Measurements from ENCODE around the gene GM2A. TPM values are rescaled to one million over a fixed set of nuclear protein-coding genes. Genes with fewer than 3 reads are reported as not detected.

The GM2A gene
- polyA plus RNA-seq, 1 of the 3 experiments (the other 2 are of a cell fraction): 8.0 TPM

DNA sequence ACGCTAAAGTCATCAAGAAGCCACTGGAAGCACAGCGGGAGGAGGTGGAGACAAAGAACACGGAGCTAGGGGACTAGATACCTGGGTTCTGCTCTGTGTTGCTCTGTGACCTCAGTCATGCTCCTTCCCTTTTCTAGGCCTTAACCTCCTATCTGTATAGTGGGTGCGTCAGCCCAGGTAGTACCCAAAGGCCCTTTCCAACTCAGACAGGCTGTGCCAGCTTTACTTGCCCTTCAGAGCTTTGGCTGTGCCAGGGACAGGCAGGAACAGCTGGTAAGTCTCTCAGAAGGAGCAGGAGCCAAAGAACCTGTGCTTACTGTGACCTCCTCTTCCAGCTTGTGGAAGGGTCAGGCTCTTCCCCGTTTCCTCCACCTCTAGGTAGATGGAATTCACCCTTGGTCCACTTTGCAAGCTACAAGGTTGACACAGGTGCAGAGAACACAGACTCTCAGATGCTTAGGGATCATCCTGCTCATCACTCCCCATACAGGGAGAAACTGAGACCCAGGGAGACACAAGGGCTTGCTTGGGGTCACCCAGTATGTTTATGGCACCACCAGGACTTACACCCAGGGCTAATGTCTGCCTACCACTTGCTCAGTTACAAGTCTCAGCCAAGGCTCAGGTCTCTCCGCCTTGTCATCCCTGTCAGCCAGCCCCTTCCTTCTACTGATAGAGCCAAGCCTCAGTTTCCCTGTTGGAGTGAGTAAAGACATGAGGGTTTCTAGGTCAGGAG is 30.8 kb upstream of the GM2A start:
- no peak for DNase-seq
- Histone ChIP-seq H4K20me1 (ENCODE audit: insufficient read depth) (no peaks in the 10 kb centered on the region), H3K9me3 (no peaks in the 10 kb centered on the region), H3K9ac (no peak overlapping the region), H3K36me3 (replicated peaks in 1 of 2; ENCODE audit: control insufficient read depth in 1 of 2, insufficient read depth in 2 of 2, low read length in 1 of 2) (no peaks in the 10 kb centered on the region), H3F3A (replicated peaks; ENCODE audit: insufficient read depth) (no peaks in the 10 kb centered on the region), H3K4me2 (no peak overlapping the region), H3K27me3 (ENCODE audit: insufficient read depth) (no peaks in the 10 kb centered on the region; the same call in 1 of the 2 replicates), H3K79me2 (ENCODE audit: insufficient read depth) (no peaks in the 10 kb centered on the region), H3K27ac (ENCODE audit: low read depth in 2 of 2, low read length in 1 of 2) (no peak overlapping the region), H3K9me2 (no peaks in the 10 kb centered on the region), H3K4me3 (ENCODE audit: low read depth in 2 of 2, low read length in 1 of 2) (no peak overlapping the region), H3K4me1 (ENCODE audit: control insufficient read depth in 1 of 2, insufficient read depth in 2 of 2, low read depth in 1 of 2, low read length in 1 of 2) (no peaks in the 10 kb centered on the region; a peak in 1 of 4 replicates), H2AFZ (ENCODE audit: low read depth) (no peak overlapping the region)
- POLR2A ChIA-PET: no interaction called here
- no peak for TF ChIP-seq FOSL2 (IDR thresholded peaks at IDR 0.05; ENCODE audit: borderline replicate concordance, low read depth)
- TF ChIP-seq SMC3 (IDR thresholded peaks at IDR 0.05; ENCODE audit: low read depth, low read length): no peak
- TF ChIP-seq TAF1 (IDR thresholded peaks at IDR 0.05; ENCODE audit: borderline replicate concordance, low read depth, low read length): no peak
- no peak for TF ChIP-seq MXI1 (IDR thresholded peaks at IDR 0.05; ENCODE audit: low read depth, low read length)
- CTCF ChIA-PET: interaction anchor here (0.9 to 4.3 kb wide), 4 partner anchors 10 to 96 kb away, joined by 3 to 29 read pairs (median 4); no protein-coding TSS in a partner anchor
- 81% methylated on average over 5 of the region's 6 CpGs for WGBS (ENCODE audit: low lambda C conversion rate)

DNA sequence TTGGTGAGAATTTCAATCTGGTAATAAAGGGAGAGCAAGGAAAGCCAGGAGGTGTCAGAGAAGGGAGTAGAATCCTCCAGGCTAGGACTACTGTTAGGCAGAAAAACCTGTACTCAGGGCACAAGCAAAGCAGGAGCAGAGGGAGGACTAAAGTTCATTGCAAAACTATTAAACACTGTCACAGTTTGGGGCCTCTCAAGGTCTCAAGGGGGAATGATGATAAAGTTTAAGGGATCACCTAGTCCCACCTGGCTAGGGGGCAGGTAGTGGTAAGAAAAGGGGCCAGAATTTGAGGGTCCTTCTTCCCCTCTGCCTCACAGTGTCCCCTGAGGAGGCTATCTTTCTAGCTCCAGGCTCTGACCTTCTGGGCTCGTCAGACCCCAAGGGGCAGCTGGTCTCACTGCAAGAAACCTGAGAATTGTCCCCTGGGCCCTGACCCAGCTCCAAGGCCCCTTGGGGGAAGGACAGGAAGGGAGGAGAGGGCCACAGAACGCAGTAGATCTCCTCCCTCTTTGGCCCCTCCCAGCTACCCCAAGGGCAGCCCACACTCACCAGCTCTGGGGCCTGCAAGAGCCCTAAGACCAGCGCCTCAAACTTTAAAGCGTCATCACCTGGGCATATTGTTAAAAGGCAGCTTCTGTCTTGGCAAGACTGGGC is 30.1 kb upstream of the GM2A start:
- Histone ChIP-seq H4K20me1 (ENCODE audit: insufficient read depth) (no peaks in the 10 kb centered on the region), H3K9ac (no peak overlapping the region), H3K27me3 (ENCODE audit: insufficient read depth) (no peaks in the 10 kb centered on the region; the same call in 1 of the 2 replicates), H3K9me3 (no peaks in the 10 kb centered on the region), H3K4me2 (peak overlapping the region; percentile 88; the same call in 1 of the 2 replicates), H3K36me3 (replicated peaks in 1 of 2; ENCODE audit: control insufficient read depth in 1 of 2, insufficient read depth in 2 of 2, low read length in 1 of 2) (no peaks in the 10 kb centered on the region), H3F3A (replicated peaks; ENCODE audit: insufficient read depth) (no peaks in the 10 kb centered on the region), H3K4me1 (ENCODE audit: control insufficient read depth in 1 of 2, insufficient read depth in 2 of 2, low read depth in 1 of 2, low read length in 1 of 2) (no peaks in the 10 kb centered on the region; a peak in 1 of 4 replicates), H3K27ac (ENCODE audit: low read depth in 2 of 2, low read length in 1 of 2) (no peak overlapping the region), H2AFZ (ENCODE audit: low read depth) (peak overlapping the region; percentile 97), H3K9me2 (no peaks in the 10 kb centered on the region), H3K79me2 (ENCODE audit: insufficient read depth) (no peaks in the 10 kb centered on the region), H3K4me3 (ENCODE audit: low read depth in 2 of 2, low read length in 1 of 2) (peak overlapping the region in 1 of 2 experiments; percentile 65; a peak in 1 of 4 replicates)
- no peak for TF ChIP-seq RFX5 (IDR thresholded peaks at IDR 0.05; ENCODE audit: low read length)
- DNase-seq: no peak
- ChIA-PET POLR2A (no interaction called here), CTCF (interaction anchor here (1.3 to 4.3 kb wide), 7 partner anchors 16 to 108 kb away, joined by 4 to 29 read pairs (median 7); no protein-coding TSS in a partner anchor)
- 68% methylated on average over 4 of the region's 4 CpGs for WGBS (ENCODE audit: low lambda C conversion rate)

DNA sequence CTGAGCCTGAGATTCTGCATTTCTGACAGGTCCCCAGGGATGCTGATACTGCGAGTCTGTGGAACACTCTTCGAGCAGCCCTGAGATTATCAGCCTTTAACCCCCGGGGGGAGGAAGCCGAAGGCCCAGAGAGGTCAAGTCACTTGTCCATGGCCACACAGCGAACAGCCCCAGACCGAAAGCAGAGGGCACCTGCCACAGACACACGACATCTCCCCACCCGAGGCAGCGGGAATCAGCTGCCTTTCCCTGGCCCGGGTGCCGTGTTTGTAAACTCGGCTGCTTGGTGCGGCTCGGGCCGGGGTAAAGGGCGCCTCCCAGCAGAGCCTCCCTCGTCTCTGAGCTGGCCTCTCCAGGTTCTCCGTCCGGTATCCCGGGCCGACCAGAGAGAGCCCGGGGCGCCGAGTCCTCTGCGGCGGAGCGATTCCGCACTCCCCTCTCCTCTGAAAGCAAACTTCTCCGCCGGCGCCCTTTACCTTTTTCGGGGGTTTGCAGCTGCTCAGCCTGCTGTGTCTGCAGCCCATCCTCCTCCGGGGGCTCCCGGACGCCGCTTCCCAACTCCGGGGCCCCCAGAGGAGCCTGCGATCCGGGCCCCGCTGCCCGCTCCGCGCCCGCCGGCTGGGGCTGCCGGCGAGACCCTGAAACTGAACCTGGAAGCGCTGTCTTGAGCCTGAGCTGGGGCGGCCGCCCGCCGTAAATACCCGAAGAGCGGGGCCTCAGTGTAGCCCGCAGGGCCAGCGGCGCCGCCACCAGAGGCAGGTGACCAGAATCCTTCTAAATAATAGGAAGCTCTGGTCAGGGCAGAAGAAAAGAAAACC is 29.3 kb upstream of the GM2A start, which contains the start of gene CCDC69:
Gene CCDC69, minus strand, starts transcription at position 646 of the 818 bp plus-strand sequence. Its CDS starts 122 bp downstream, at position 524.
- Histone ChIP-seq H3F3A (replicated peaks; ENCODE audit: insufficient read depth) (no peaks in the 10 kb centered on the region), H3K4me1 (ENCODE audit: control insufficient read depth in 1 of 2, insufficient read depth in 2 of 2, low read depth in 1 of 2, low read length in 1 of 2) (no peaks in the 10 kb centered on the region; a peak in 1 of 4 replicates), H3K79me2 (ENCODE audit: insufficient read depth) (no peaks in the 10 kb centered on the region), H3K4me2 (peak within 1 kb of the TSS; percentile 88), H3K27me3 (ENCODE audit: insufficient read depth) (no peaks in the 10 kb centered on the region), H3K36me3 (replicated peaks in 1 of 2; ENCODE audit: control insufficient read depth in 1 of 2, insufficient read depth in 2 of 2, low read length in 1 of 2) (no peaks in the 10 kb centered on the region), H3K9me3 (no peaks in the 10 kb centered on the region), H3K27ac (ENCODE audit: low read depth in 2 of 2, low read length in 1 of 2) (no peak within 1 kb of the TSS), H4K20me1 (ENCODE audit: insufficient read depth) (no peaks in the 10 kb centered on the region), H3K9me2 (no peaks in the 10 kb centered on the region), H3K9ac (peak within 1 kb of the TSS; percentile 59; the same call in 1 of the 2 replicates), H3K4me3 (ENCODE audit: low read depth in 2 of 2, low read length in 1 of 2) (peak within 1 kb of the TSS; percentile 65 to 89), H2AFZ (ENCODE audit: low read depth) (peak within 1 kb of the TSS; percentile 97)
- WGBS (ENCODE audit: low lambda C conversion rate): 11% methylated on average over 24 of the region's 58 CpGs
- TF ChIP-seq EP300 (IDR thresholded peaks at IDR 0.05; ENCODE audit: borderline replicate concordance in 1 of 2, low read depth in 1 of 2, low read length in 1 of 2) (peak in 1 of 2 experiments; percentile 9; a peak in 1 of 4 replicates), EZH2phosphoT487 (IDR thresholded peaks at IDR 0.05; ENCODE audit: borderline replicate concordance, low read depth) (no peak), MXI1 (IDR thresholded peaks at IDR 0.05; ENCODE audit: low read depth, low read length) (peak; percentile 18; the same call in 1 of the 2 replicates), TEAD4 (IDR thresholded peaks at IDR 0.05; ENCODE audit: borderline replicate concordance, insufficient read depth) (0 out of 2 replicates have a peak, but pooled peaks have one; percentile 20), RXRA (IDR thresholded peaks at IDR 0.05; ENCODE audit: borderline replicate concordance, low read depth) (no peak), RCOR1 (IDR thresholded peaks at IDR 0.05; ENCODE audit: low read length) (0 out of 2 replicates have a peak, but pooled peaks have one; percentile 39), NFIC (IDR thresholded peaks at IDR 0.05; ENCODE audit: borderline replicate concordance) (no peak), FOSL2 (IDR thresholded peaks at IDR 0.05; ENCODE audit: borderline replicate concordance, low read depth) (no peak)
- TF ChIP-seq, protein P1, sequence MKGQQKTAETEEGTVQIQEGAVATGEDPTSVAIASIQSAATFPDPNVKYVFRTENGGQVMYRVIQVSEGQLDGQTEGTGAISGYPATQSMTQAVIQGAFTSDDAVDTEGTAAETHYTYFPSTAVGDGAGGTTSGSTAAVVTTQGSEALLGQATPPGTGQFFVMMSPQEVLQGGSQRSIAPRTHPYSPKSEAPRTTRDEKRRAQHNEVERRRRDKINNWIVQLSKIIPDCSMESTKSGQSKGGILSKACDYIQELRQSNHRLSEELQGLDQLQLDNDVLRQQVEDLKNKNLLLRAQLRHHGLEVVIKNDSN (IDR thresholded peaks at IDR 0.05; ENCODE audit: borderline replicate concordance, low read depth): peak; percentile 43; the same call in 1 of the 2 replicates
- TF ChIP-seq, protein P2, sequence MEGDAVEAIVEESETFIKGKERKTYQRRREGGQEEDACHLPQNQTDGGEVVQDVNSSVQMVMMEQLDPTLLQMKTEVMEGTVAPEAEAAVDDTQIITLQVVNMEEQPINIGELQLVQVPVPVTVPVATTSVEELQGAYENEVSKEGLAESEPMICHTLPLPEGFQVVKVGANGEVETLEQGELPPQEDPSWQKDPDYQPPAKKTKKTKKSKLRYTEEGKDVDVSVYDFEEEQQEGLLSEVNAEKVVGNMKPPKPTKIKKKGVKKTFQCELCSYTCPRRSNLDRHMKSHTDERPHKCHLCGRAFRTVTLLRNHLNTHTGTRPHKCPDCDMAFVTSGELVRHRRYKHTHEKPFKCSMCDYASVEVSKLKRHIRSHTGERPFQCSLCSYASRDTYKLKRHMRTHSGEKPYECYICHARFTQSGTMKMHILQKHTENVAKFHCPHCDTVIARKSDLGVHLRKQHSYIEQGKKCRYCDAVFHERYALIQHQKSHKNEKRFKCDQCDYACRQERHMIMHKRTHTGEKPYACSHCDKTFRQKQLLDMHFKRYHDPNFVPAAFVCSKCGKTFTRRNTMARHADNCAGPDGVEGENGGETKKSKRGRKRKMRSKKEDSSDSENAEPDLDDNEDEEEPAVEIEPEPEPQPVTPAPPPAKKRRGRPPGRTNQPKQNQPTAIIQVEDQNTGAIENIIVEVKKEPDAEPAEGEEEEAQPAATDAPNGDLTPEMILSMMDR (IDR thresholded peaks at IDR 0.05): peak; percentile 26; the same call in 1 of the 2 replicates
- ChIA-PET CTCF (interaction anchor here (1.1 to 4.3 kb wide), 10 partner anchors 10 to 173 kb away, joined by 3 to 29 read pairs (median 6); no protein-coding TSS in a partner anchor), POLR2A (no interaction called here)
- peak; percentile 89 for DNase-seq

Measured in SK-N-SH (cell line).